Endothelial cell of hepatic sinusoid (primary cell): ENCODE data around the gene BEX2.

Experiments used
- in situ Hi-C: cut with HindIII; loops from 2 replicates; pipeline ENCODE4 v1.10.0; 2017; ENCODE audit warnings: low sequenced_read_pairs

The BEX2 gene

GRCh38 chrX:103274284-103274683 lies 36.5 kb downstream of the BEX2 start:
- in situ Hi-C loops: no loop called here
